HG03280 (cell line): ENCODE measurements around the gene NHERF1.

Source experiments
- ATAC-seq: cut with Tn5 transposase; IDR thresholded peaks from one replicate; pipeline ENCODE4 v1.9.1; 2021; ENCODE audit warnings: mild to moderate bottlenecking, moderate library complexity; ENCODE audit not compliant: unreplicated experiment

The NHERF1 gene

GRCh38 chr17:74767111-74767516 lies 18.7 kb downstream of the NHERF1 start:
- no peak for ATAC-seq

DNA sequence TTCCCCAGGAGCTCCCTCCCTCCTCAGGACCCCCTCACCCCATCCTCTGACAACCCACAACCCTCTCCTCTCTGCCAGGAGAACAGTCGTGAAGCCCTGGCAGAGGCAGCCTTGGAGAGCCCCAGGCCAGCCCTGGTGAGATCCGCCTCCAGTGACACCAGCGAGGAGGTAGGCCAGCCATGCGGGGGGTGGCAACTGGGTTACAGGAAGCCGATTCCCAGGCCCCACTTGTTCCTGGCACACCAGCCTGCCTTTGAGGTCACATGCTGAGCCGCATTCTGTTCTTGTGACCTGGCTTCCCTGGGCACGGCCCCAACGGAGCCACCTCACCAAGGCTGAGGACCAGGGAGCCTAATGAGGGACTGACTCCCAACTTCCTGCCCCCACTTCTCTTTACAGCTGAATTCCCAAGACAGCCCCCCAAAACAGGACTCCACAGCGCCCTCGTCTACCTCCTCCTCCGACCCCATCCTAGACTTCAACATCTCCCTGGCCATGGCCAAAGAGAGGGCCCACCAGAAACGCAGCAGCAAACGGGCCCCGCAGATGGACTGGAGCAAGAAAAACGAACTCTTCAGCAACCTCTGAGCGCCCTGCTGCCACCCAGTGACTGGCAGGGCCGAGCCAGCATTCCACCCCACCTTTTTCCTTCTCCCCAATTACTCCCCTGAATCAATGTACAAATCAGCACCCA lies 19.8 kb downstream of the NHERF1 start:
- no peak for ATAC-seq

- ATAC-seq, result no peak
Observed at GRCh38 chr17:74768763-74769114, 20.3 kb downstream of the NHERF1 start.

DNA sequence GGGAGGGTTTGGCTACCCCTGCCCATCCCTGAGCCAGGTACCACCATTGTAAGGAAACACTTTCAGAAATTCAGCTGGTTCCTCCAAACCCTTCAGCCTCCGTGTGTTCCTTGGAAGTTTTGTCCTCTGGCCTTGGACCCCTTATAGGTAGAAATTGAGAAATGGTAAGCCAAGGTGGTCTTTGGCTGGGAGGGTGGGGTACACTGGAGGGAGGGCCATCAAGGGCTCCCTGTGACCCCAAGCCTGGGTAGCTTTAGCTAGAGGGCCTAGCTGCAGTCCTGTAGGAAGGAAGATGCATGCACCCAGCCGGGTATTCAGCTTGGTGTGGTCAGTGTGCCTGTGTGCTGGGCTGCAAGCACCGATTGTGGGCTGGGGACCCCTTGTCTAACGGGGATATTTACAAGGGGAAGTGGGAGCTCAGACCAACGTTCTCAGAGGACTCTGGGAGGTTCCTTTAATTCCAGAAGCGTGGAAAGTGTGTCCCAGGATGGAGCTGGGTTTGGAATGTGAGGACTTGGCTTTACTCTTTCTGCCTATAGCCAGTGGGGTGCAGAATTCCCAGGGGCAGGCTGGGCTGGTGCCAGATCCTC lies 20.9 kb downstream of the NHERF1 start:
- ATAC-seq, result no peak

DNA sequence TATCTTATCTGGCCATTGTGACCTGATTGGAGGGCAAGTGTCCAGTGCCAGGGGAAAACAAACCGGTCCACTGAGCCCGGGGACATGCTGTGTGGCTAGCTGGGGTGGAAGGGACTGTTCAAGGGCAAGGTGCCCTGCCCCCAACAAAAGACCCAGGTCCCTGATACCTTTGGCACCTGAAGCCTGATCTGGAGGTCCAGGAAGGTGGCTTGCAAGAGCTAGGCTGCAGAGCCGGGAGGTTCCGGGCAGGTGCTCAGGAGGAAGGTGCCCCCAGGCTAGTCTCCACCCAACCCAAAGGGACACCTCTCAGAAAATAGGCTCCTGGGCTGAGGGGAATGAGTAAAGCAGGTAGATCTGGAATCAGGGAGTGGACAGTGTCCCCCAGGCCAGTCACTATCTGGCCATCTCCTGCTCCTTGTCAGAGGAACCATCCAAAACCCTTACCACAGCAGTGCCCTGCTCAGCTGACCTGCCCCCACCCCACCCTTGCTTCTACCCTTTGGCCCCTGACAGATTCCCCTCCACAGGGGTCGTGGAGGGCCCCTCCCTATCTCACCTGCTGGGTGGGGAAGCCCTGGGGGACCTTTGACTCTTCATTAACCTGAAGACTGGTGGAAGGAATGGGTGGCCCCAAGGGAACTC lies 21.5 kb downstream of the NHERF1 start:
- no peak for ATAC-seq

DNA sequence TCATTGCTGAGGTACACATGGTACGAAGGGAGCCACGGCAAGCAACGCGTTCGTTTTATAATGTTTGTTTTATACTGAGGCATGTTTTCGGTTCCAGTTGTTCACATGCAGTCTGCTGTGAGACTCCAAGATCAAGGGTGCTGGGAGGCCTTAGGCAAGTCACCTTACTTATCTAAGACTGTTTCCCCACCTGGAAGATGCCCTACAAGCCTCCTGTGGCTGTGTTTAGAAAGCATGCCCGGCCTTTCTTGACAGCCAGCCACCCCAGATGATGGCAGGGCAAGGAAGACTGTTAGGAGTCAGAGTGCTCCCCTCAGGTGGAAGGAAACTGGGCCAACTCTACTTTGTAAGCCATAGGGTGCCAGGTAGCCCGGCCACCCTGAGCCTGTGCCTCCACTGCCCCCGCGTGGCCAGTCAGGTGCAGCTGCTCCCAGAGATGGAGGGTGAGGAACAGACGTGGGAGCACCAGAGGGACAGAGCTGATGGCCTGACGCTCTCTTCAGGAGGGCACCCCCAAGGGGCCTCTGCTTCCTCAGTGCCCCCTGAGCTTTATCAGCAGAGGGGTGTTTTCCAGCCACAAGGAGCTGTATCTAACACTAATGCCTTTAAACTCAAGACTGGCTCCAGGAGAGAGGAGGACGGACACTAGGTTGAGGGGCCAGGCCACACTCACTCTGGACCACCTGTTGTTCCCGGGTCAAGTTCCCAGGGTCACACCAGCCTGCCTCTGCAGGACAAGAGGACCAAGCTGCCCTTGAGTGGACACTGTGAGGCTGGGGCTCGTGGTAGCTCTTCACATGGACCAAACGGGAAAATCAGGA lies 22.3 kb downstream of the NHERF1 start:
- peak; percentile 50 for ATAC-seq

DNA sequence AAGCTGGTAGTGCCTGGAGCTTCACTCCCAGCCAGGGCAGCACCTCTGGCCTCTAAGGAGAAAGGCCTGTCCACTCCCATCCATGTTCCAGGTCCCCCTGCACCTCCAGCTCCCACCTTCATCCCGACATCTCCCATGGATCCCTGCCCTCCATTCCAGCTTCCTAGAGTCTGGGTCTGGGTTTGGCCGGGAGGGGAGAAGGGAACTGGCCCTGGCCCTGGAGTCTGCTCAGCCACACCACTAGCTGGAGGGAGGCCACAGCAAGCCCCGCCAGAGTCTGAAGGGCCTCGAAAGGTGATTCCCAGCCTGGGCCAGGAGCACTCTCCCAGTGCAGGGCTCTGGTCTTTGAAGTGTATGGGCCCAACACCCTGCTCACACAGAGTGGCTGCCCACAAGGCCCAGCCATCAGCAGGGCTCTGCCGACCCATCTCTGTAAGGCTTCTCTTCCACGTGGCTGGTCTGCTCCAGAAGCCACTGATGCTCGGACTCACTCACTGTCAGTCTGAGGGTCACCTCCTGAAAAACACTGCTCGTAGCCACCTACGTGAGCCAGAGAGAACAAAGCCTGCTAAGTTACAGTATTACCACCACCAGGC lies 23.0 kb downstream of the NHERF1 start:
- ATAC-seq, result no peak

GRCh38 chr17:74772053-74772452 lies 23.6 kb downstream of the NHERF1 start:
- ATAC-seq, result no peak

DNA sequence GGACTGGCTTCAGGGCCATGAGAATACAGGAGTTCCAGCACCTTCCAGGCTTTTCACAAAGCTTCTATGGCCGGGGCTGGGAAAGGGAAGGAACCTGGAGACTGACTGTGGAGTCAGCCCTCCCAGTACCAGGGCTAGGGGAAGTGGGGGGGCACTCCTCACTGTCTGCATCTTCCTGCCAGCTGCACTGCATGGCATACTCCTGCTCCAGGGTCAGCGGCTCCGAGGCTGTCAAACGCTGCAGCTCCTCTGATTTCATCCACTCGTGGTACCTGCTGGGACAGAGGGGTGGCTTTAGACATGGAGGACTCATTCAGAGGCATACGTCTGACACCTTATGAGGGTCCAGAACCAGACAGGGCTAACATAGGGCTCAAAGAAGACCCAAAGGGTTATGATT lies 25.0 kb downstream of the NHERF1 start:
- ATAC-seq, result no peak

DNA sequence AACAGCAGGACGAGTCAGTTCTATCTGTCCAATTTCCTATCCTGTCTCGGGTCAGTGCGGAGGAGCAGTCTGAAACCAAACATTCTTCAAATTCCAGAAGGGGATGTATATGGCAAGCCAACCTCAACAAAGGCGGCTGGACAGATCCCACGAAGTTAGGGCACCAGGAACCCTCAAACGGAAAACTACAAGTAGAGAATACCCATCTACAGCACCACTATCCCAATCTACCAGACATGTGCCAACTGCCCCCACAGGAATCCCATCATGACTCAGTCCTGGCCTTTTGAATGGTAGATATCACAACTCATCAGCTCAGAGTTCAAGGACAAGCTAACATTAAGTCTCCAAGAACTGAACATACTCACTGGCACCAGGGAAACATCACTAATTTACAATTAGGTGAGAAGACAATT lies 25.5 kb downstream of the NHERF1 start:
- ATAC-seq, result no peak

GRCh38 chr17:74775409-74776043 lies 27.1 kb downstream of the NHERF1 start:
- no peak for ATAC-seq

GRCh38 chr17:74776044-74776962 lies 27.9 kb downstream of the NHERF1 start, which contains the start of gene NAT9:
TSS of gene NAT9 (minus strand) at chr17:74776345. CDS start at chr17:74775698, 647 bp downstream.
- peak; percentile 86 for ATAC-seq

DNA sequence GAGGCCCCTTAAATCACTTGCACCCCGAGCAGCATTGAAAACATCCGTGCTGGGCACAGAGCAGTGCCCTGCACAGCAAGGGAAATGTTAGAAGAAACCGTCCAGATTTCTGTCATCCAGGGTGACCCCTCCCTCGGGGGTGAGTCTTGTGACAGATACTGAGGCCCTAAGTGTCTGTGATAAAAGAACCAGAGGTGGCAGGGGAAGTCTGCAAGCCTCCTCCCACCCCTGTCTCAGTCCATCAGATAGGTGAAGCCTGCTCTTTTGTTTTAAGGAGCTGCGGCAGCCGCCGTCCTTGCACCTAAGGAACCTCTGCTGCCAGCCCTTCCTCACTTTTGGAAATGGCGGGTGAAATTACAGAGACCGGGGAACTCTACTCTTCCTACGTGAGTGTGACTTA lies 28.6 kb downstream of the NHERF1 start:
- no peak for ATAC-seq

GRCh38 chr17:74777901-74778515 lies 29.6 kb downstream of the NHERF1 start:
- no peak for ATAC-seq

DNA sequence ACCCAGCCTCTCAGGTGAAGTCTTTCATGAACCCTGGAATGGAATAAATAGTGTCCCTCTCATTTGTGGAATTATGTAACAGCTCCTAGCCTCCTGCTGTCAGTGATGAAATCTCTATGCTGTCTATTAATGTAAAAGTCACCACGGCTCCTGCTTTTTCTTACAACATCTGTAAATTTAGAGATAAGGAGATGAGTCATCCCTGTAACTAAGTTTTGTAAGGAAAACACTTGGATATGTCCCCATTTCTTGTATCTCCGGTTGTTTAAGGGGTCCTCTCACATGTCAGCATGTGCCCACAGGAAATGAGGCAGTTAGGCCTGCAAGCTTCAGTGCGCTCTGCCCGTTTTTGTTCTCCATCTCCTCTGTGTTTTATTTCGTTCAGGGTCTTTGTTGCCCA lies 30.5 kb downstream of the NHERF1 start:
- ATAC-seq, result no peak

DNA sequence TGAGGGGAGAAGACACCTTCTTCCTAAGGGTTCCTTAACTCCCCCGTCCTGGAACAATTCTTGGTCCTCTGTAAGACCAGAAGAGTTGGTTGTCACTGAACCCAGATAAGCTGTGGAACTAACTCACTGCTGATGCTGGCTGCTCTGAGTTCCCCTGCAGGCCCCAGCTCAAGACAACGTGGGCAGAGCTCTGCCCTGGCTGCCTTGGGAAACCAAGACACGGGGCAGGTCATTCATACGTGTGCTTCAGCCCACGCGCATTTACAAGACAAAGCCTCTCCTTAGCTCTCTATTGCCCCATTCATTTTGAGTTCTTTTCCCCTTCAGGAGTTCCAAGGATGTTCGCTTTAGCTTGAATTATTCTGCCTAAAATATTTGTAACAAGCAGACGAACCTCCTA lies 31.1 kb downstream of the NHERF1 start:
- ATAC-seq, result no peak

- ATAC-seq, result peak; percentile 37
Observed at GRCh38 chr17:74779948-74780400, 31.5 kb downstream of the NHERF1 start.

DNA sequence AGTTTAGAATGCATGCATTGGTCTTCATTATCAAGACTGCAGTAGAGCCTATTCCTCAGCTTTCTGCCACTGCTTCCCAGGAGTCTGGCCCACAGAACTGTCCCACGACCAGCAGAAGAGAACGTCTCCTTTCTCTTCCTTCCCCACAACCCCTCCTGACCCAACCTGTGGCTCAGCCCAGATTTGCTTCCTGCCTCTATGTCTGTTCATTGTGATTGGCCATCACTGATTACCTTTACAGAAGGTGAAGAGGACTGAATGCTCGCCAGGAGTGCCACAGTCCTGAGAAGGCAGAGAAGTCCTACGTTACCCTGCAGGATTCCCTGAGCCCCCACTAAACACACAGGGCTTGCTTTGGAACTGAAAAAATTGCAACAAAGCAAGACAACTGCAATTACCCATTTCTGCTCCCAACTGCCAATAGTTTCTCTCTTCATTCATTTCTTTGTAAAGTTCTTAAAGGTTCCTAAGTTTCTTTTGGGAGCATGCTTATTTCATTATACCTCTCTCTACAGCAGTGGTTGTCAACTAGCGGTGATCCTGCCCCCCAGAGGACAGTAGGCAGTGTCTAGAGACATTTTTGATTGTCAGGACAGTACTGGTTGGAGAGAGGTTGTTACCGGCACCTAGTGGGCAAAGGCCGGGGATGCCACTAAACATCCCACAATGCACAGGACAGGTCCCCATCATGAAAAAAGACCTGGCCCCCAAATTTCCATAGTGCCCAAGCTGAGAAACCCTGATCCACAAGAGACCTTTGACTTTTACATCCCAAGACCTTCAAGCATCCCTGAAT lies 32.2 kb downstream of the NHERF1 start:
- ATAC-seq, result no peak
